Body of pancreas (tissue), 4 donors: ENCODE results near the gene ZBTB18. TPM values are rescaled to one million over a fixed set of nuclear protein-coding genes. Genes with fewer than 3 reads are reported as not detected.

ENCODE experiments used
- ATAC-seq: fragments of 150-250 bp; one replicate; pipeline ENCODE4 v1.9.1; 2016
- DNase-seq, 4 donors: peaks; one replicate each; pipeline ENCODE4 v3.0.0-alpha.2; 2019
- H3K27ac ChIP-seq, 4 donors: fragments of 200-600 bp; sonication (generic); 1 replicate in 3 of 4; 2 replicates in 1 of 4; pipeline versions ENCODE4 v1.5.1 to v1.6.1; 2016 to 2019; ENCODE audit warnings: mild to moderate bottlenecking in 1 of 4, mixed read lengths in 1 of 4, moderate library complexity in 1 of 4
- H3K27me3 ChIP-seq, 2 donors: fragments of 200-600 bp; sonication (generic); one replicate each; pipeline ENCODE4 v1.6.0; 2016; ENCODE audit warnings: mild to moderate bottlenecking in 1 of 2
- H3K36me3 ChIP-seq, 2 donors: fragments of 200-600 bp; sonication (generic); replicated peaks in 1 of 2; 2 replicates each; pipeline ENCODE4 v1.5.1; 2016; ENCODE audit warnings: low read depth in 2 of 2; ENCODE audit not compliant: insufficient read depth in 1 of 2
- H3K4me1 ChIP-seq: fragments of 200-600 bp; sonication (generic); one replicate; pipeline ENCODE4 v1.6.0; 2016
- H3K4me3 ChIP-seq, 2 donors: fragments of 200-600 bp; sonication (generic); 1 replicate in 1 of 2; 2 replicates in 1 of 2; pipeline ENCODE4 v1.5.1; 2016 to 2019
- H3K9me3 ChIP-seq, 3 donors: fragments of 200-600 bp; sonication (generic); 1 replicate in 2 of 3; 2 replicates in 1 of 3; pipeline ENCODE4 v1.5.1; 2016
- CTCF ChIP-seq, 7 experiments: fragments of 450-650 bp in 4 of 7; fragments of 200-600 bp in 3 of 7; sonication (generic) in 3 of 7; IDR thresholded peaks; one replicate each; pipeline ENCODE4 v1.5.1; 2016 to 2019; ENCODE audit warnings: antibody characterized with exemption in 7 of 7
- POLR2A ChIP-seq, 3 donors: fragments of 450-650 bp; IDR thresholded peaks; one replicate each; pipeline ENCODE4 v1.6.1; 2016; ENCODE audit warnings: antibody characterized with exemption in 3 of 3, mild to moderate bottlenecking in 2 of 3
- WGBS, 2 donors: methylation state at CpG; one replicate each; pipeline ENCODE4 v1.1.5; 2017; 5-methylcytosine and 5-hydroxymethylcytosine counted together
- intact Hi-C: fragments of 100-400 bp; cut with DNase I; formaldehyde crosslinking; loops from one replicate; pipeline ENCODE4 v1.15.1; 2023
- total RNA-seq, 2 donors: library from RNA; depleted of rRNA; stranded (reverse); fragments of >200 nt; gene quantifications; one replicate each; pipeline ENCODE4 v1.1.0, GENCODE V29; 2016

Gene ZBTB18
- total RNA-seq, 2 donors from 2014 or later: 20.4 to 22.6 TPM

GRCh38 chr1:244087021-244087560, 36.0 kb downstream of the ZBTB18 start:
- TF ChIP-seq POLR2A (IDR thresholded peaks at IDR 0.05) (no peak), CTCF (IDR thresholded peaks at IDR 0.05) (no peak)
- DNase-seq (no peak), ATAC-seq (no peak)
- Histone ChIP-seq H3K27ac (no peak overlapping the region), H3K9me3 (no peaks in the 10 kb centered on the region), H3K36me3 (no peaks in the 10 kb centered on the region), H3K4me3 (no peak overlapping the region), H3K27me3 (no peaks in the 10 kb centered on the region), H3K4me1 (peaks cover 7% of the 10 kb centered on the region)
- 92 to 93% methylated on average over 13 of the region's 13 CpGs for WGBS, 2 donors
- intact Hi-C loops: no loop called here

GRCh38 chr1:244087611-244088010, 36.5 kb downstream of the ZBTB18 start:
- peaks cover 12% of the 10 kb centered on the region for H3K4me1 ChIP-seq
- no peak overlapping the region for H3K27ac ChIP-seq
- no peak for DNase-seq
- H3K36me3 ChIP-seq: no peaks in the 10 kb centered on the region
- no peak for TF ChIP-seq CTCF (IDR thresholded peaks at IDR 0.05)
- TF ChIP-seq POLR2A (IDR thresholded peaks at IDR 0.05): no peak
- WGBS, 2 donors: 82 to 83% methylated on average over 6 to 7 of the region's 7 CpGs
- no peak overlapping the region for H3K4me3 ChIP-seq
- ATAC-seq: no peak
- H3K9me3 ChIP-seq: no peaks in the 10 kb centered on the region
- H3K27me3 ChIP-seq: no peaks in the 10 kb centered on the region
- intact Hi-C loops: no loop called here

- no peak overlapping the region for H3K27ac ChIP-seq
- no peaks in the 10 kb centered on the region for H3K9me3 ChIP-seq
- H3K4me1 ChIP-seq: peaks cover 17% of the 10 kb centered on the region
- TF ChIP-seq CTCF (IDR thresholded peaks at IDR 0.05) (no peak), POLR2A (IDR thresholded peaks at IDR 0.05) (no peak)
- intact Hi-C loops: no loop called here
- no peaks in the 10 kb centered on the region for H3K36me3 ChIP-seq
- WGBS, 2 donors: 80 to 86% methylated on average over 6 of the region's 6 CpGs
- DNase-seq (no peak), ATAC-seq (no peak)
- H3K4me3 ChIP-seq: no peak overlapping the region
- no peaks in the 10 kb centered on the region for H3K27me3 ChIP-seq
These were observed 37.1 kb downstream of the ZBTB18 start for GRCh38 chr1:244088161-244088560.

- H3K4me1 ChIP-seq: peaks cover 19% of the 10 kb centered on the region
- H3K9me3 ChIP-seq: no peaks in the 10 kb centered on the region
- no peak overlapping the region for H3K4me3 ChIP-seq
- H3K36me3 ChIP-seq: no peaks in the 10 kb centered on the region
- 19 to 28% methylated on average over 8 of the region's 8 CpGs for WGBS, 2 donors
- peak overlapping the region in 3 of 4 donors; percentile 27 to 43 (median 38) for H3K27ac ChIP-seq
- no peaks in the 10 kb centered on the region for H3K27me3 ChIP-seq
- intact Hi-C loops: no loop called here
- no peak for ATAC-seq
- no peak for TF ChIP-seq CTCF (IDR thresholded peaks at IDR 0.05)
- TF ChIP-seq POLR2A (IDR thresholded peaks at IDR 0.05): no peak
- no peak for DNase-seq
These were observed 38.5 kb downstream of the ZBTB18 start for GRCh38 chr1:244089561-244089960.

- no peak overlapping the region for H3K4me3 ChIP-seq
- no peak for DNase-seq
- intact Hi-C loops: no loop called here
- 50 to 56% methylated on average over 3 of the region's 3 CpGs for WGBS, 2 donors
- H3K36me3 ChIP-seq: no peaks in the 10 kb centered on the region
- H3K9me3 ChIP-seq: no peaks in the 10 kb centered on the region
- TF ChIP-seq POLR2A (IDR thresholded peaks at IDR 0.05): no peak
- TF ChIP-seq CTCF (IDR thresholded peaks at IDR 0.05): no peak
- peak overlapping the region in 2 of 4 donors; percentile 7 to 43 for H3K27ac ChIP-seq
- H3K4me1 ChIP-seq: peaks cover 19% of the 10 kb centered on the region
- no peaks in the 10 kb centered on the region for H3K27me3 ChIP-seq
- no peak for ATAC-seq
These were observed 39.6 kb downstream of the ZBTB18 start for GRCh38 chr1:244090645-244091044.
